ENCODE measurements around the gene KRTAP5-9. TPM values are rescaled to one million over a fixed set of nuclear protein-coding genes. Genes with fewer than 3 reads are reported as not detected.

KRTAP5-9 gene
- total RNA-seq, result 0.32 TPM in 1 of 2 replicates, not detected in the other

- no peak for TF ChIP-seq CTCF (IDR thresholded peaks at IDR 0.05; ENCODE audit: insufficient read depth, low read depth, low read length)
- no peak within 1 kb of the TSS for H3K4me3 ChIP-seq (ENCODE audit: low read depth, low read length)
- DNase-seq (ENCODE audit: low read depth), result no peak
Observed at GRCh38 chr11:71548120-71548519, at the start of gene KRTAP5-9. TSS of gene KRTAP5-9 (plus strand) at chr11:71548420. CDS start at chr11:71548658, 238 bp downstream.

- no peak for DNase-seq (ENCODE audit: low read depth)
- H3K4me3 ChIP-seq (ENCODE audit: low read depth, low read length), result no peak overlapping the region
- TF ChIP-seq CTCF (IDR thresholded peaks at IDR 0.05; ENCODE audit: insufficient read depth, low read depth, low read length), result no peak
Observed at GRCh38 chr11:71499125-71499524, 49.1 kb upstream of the KRTAP5-9 start.

GRCh38 chr11:71499546-71499945 is 48.7 kb upstream of the KRTAP5-9 start:
- no peak overlapping the region for H3K4me3 ChIP-seq (ENCODE audit: low read depth, low read length)
- DNase-seq (ENCODE audit: low read depth), result no peak
- TF ChIP-seq CTCF (IDR thresholded peaks at IDR 0.05; ENCODE audit: insufficient read depth, low read depth, low read length), result no peak

GRCh38 chr11:71500601-71501021 is 47.6 kb upstream of the KRTAP5-9 start:
- no peak for TF ChIP-seq CTCF (IDR thresholded peaks at IDR 0.05; ENCODE audit: insufficient read depth, low read depth, low read length)
- no peak overlapping the region for H3K4me3 ChIP-seq (ENCODE audit: low read depth, low read length)
- DNase-seq (ENCODE audit: low read depth), result no peak

GRCh38 chr11:71501071-71501985 is 46.9 kb upstream of the KRTAP5-9 start:
- no peak overlapping the region for H3K4me3 ChIP-seq (ENCODE audit: low read depth, low read length)
- DNase-seq (ENCODE audit: low read depth), result no peak
- no peak for TF ChIP-seq CTCF (IDR thresholded peaks at IDR 0.05; ENCODE audit: insufficient read depth, low read depth, low read length)

- TF ChIP-seq CTCF (IDR thresholded peaks at IDR 0.05; ENCODE audit: insufficient read depth, low read depth, low read length), result no peak
- no peak overlapping the region for H3K4me3 ChIP-seq (ENCODE audit: low read depth, low read length)
- DNase-seq (ENCODE audit: low read depth), result no peak
Observed at GRCh38 chr11:71502026-71502425, 46.2 kb upstream of the KRTAP5-9 start.
